IMR-90 (cell line): ENCODE data around the gene CPNE1. TPM values are rescaled to one million over a fixed set of nuclear protein-coding genes. Genes with fewer than 3 reads are reported as not detected.
A peak's percentile ranks its signal among the peaks of the same experiment; 100 is the strongest.

Experiments used
- ATAC-seq: fragments of 200-7000 bp; cut with Tn5 transposase; 2 replicates; pipeline ENCODE4 v1.9.1; 2020; ENCODE audit warnings: low read depth, mild to moderate bottlenecking, moderate library complexity
- BruUV-seq: library from RNA; stranded (reverse); fragments of 400-500 nt; replicated peaks from 2 replicates; lab custom pipeline; 2021; lab: Mats Ljungman, UMichigan
- CTCF ChIA-PET: fragments of 300-600 bp; formaldehyde crosslinking; extraction: SDS; loops from one replicate; lab custom pipeline; 2021; ENCODE audit warnings: antibody characterized with exemption; lab: Yijun Ruan, JAX
- POLR2A ChIA-PET: fragments of 300-600 bp; sonication (Branson Sonifier 250); formaldehyde crosslinking; loops from one replicate; lab custom pipeline; 2022; ENCODE audit warnings: antibody characterized with exemption; ENCODE audit not compliant: unreplicated experiment; lab: Charles Lee
- DNase-seq: peaks from one replicate; pipeline ENCODE4 v3.0.0; 2013
- H2AFZ ChIP-seq: replicated peaks from 2 replicates; pipeline ENCODE3; 2013; ENCODE audit warnings: low read length, mild to moderate bottlenecking; ENCODE audit not compliant: poor library complexity
- H2AK5ac ChIP-seq: 2 replicates; pipeline ENCODE4 v1.6.1; 2013; ENCODE audit warnings: low read depth, low read length, inconsistent platforms
- H2AK9ac ChIP-seq: replicated peaks from 2 replicates; pipeline ENCODE3; 2013; ENCODE audit warnings: mild to moderate bottlenecking, low read depth, low read length, moderate library complexity; ENCODE audit not compliant: poor library complexity
- H2BK120ac ChIP-seq: 2 replicates; pipeline ENCODE4 v1.6.1; 2013; ENCODE audit warnings: low read depth, low read length, inconsistent platforms
- H2BK15ac ChIP-seq: 3 replicates; pipeline ENCODE4 v1.6.1; 2013; ENCODE audit warnings: low read depth, low read length, inconsistent platforms
- H2BK20ac ChIP-seq: 2 replicates; pipeline ENCODE4 v1.6.1; 2013; ENCODE audit warnings: low read depth, mild to moderate bottlenecking, inconsistent platforms, low read length, moderate library complexity
- H2BK5ac ChIP-seq: 2 replicates; pipeline ENCODE4 v1.6.1; 2013; ENCODE audit warnings: mild to moderate bottlenecking, low read depth, low read length, inconsistent platforms; ENCODE audit not compliant: poor library complexity, severe bottlenecking
- H3K14ac ChIP-seq: replicated peaks from 2 replicates; pipeline ENCODE4 v1.6.1; 2013; ENCODE audit warnings: low read depth, low read length, inconsistent platforms
- H3K18ac ChIP-seq: 2 replicates; pipeline ENCODE4 v1.6.1; 2013; ENCODE audit warnings: low read depth, low read length, control low read depth
- H3K23ac ChIP-seq: 2 replicates; pipeline ENCODE4 v1.6.1; 2013; ENCODE audit warnings: low read depth, low read length, inconsistent platforms
- H3K27ac ChIP-seq: 2 replicates; pipeline ENCODE4 v1.5.1; 2013; ENCODE audit warnings: mild to moderate bottlenecking, control low read depth, low read length; ENCODE audit not compliant: insufficient read depth
- H3K27me3 ChIP-seq: 2 replicates; pipeline ENCODE4 v1.6.1; 2013; ENCODE audit warnings: low read length; ENCODE audit not compliant: control insufficient read depth, insufficient read depth
- H3K36me3 ChIP-seq: 2 replicates; pipeline ENCODE4 v1.6.1; 2013; ENCODE audit warnings: low read length, mixed read lengths; ENCODE audit not compliant: control insufficient read depth, insufficient read depth
- H3K4ac ChIP-seq: 2 replicates; pipeline ENCODE4 v1.6.1; 2013; ENCODE audit warnings: low read depth, low read length, inconsistent platforms
- H3K4me1 ChIP-seq: 2 replicates; pipeline ENCODE4 v1.6.1; 2013; ENCODE audit warnings: low read length, mixed read lengths; ENCODE audit not compliant: control insufficient read depth, insufficient read depth
- H3K4me2 ChIP-seq: 2 replicates; pipeline ENCODE4 v1.6.1; 2013; ENCODE audit warnings: low read depth, mild to moderate bottlenecking, control low read depth, low read length, moderate library complexity
- H3K4me3 ChIP-seq: 2 replicates; pipeline ENCODE4 v1.5.1; 2013; ENCODE audit warnings: low read depth, mild to moderate bottlenecking, control low read depth, low read length, moderate library complexity; ENCODE audit not compliant: insufficient read depth
- H3K56ac ChIP-seq: 2 replicates; pipeline ENCODE4 v1.6.1; 2013; ENCODE audit warnings: low read length, inconsistent platforms; ENCODE audit not compliant: insufficient read depth; ENCODE audit errors: extremely low read depth
- H3K79me1 ChIP-seq, 2 experiments: 2 replicates each; pipeline ENCODE4 v1.6.1; 2013; ENCODE audit warnings: low read length in 2 of 2, inconsistent platforms in 1 of 2, low read depth in 1 of 2
- H3K9ac ChIP-seq: 2 replicates; pipeline ENCODE4 v1.6.1; 2013; ENCODE audit warnings: low read depth, low read length, control low read depth
- H3K9me1 ChIP-seq: 2 replicates; pipeline ENCODE4 v1.6.1; 2013; ENCODE audit warnings: low read length, inconsistent platforms; ENCODE audit not compliant: insufficient read depth
- H3K9me3 ChIP-seq: 2 replicates; pipeline ENCODE4 v1.6.1; 2013; ENCODE audit warnings: low read length; ENCODE audit not compliant: control insufficient read depth, insufficient read depth
- H4K20me1 ChIP-seq: 2 replicates; pipeline ENCODE4 v1.6.1; 2013; ENCODE audit warnings: low read length, inconsistent platforms; ENCODE audit not compliant: insufficient read depth
- H4K5ac ChIP-seq: 2 replicates; pipeline ENCODE4 v1.6.1; 2013; ENCODE audit warnings: mild to moderate bottlenecking, low read depth, low read length, control low read depth
- H4K8ac ChIP-seq, 2 experiments: 2 replicates each; pipeline ENCODE4 v1.6.1; 2013; ENCODE audit warnings: low read depth in 2 of 2, low read length in 2 of 2, control low read depth in 1 of 2, inconsistent platforms in 1 of 2
- H4K91ac ChIP-seq: 2 replicates; pipeline ENCODE4 v1.6.1; 2013; ENCODE audit warnings: low read depth, low read length, inconsistent platforms; ENCODE audit not compliant: insufficient read depth
- MAFK ChIP-seq: IDR thresholded peaks from 2 replicates; pipeline ENCODE4 v1.6.1; 2012; ENCODE audit warnings: low read depth, low read length, improper control_type of control experiment
- RFX5 ChIP-seq: IDR thresholded peaks from 2 replicates; pipeline ENCODE4 v1.8.0; 2012; ENCODE audit warnings: low read depth, mild to moderate bottlenecking, low read length, moderate library complexity
- WGBS, 2 experiments: methylation state at CpG; one replicate each; pipeline versions ENCODE4 v1.1.5 to v1.1.7; 2013; ENCODE audit warnings: missing lambda C conversion rate in 2 of 2; ENCODE audit not compliant: insufficient read length in 1 of 2; ENCODE audit errors: extremely low coverage in 2 of 2; 5-methylcytosine and 5-hydroxymethylcytosine counted together
- dilution Hi-C: fragments of 300-500 bp; cut with HindIII; formaldehyde crosslinking; loops from one replicate; pipeline ENCODE4 v1.14.3; 2018; ENCODE audit warnings: low sequenced_read_pairs; ENCODE audit not compliant: unreplicated experiment
- in situ Hi-C: fragments of 300-500 bp; cut with MboI; formaldehyde crosslinking; loops from 3 replicates; pipeline ENCODE4 v1.14.3; 2019; ENCODE audit warnings: low sequenced_read_pairs, inconsistent platforms, mixed read lengths
- intact Hi-C: fragments of 100-400 bp; cut with micrococcal nuclease; formaldehyde crosslinking; loops from 2 replicates; pipeline ENCODE4 v1.10.0; 2022
- polyA plus RNA-seq, 3 experiments: library from polyadenylated mRNA; depleted of rRNA; stranded (reverse); fragments of >200 nt; gene quantifications; 2 replicates each; pipeline ENCODE4 v1.2.3, GENCODE V29; 2012; ENCODE audit warnings: low replicate concordance in 1 of 3
- total RNA-seq: library from RNA; depleted of rRNA; stranded (reverse); fragments of >200 nt; gene quantifications from 2 replicates; pipeline ENCODE4 v1.2.3, GENCODE V29; 2012

CPNE1 gene
- total and polyA plus RNA-seq, 2 of the 4 experiments (the other 2 are of a cell fraction) = 163 to 165 TPM

- dilution Hi-C loops (no loop called here), in situ Hi-C loops (no loop called here), intact Hi-C loops (loop anchor here (10.0 kb wide), 1 partner anchor 183 kb away; no protein-coding TSS in a partner anchor)
- peaks cover 5% of the 10 kb centered on the region for H3K4me1 ChIP-seq
- H3K9me1 ChIP-seq = peaks cover 6% of the 10 kb centered on the region; the same call in 1 of the 2 replicates
- H3K23ac ChIP-seq = no peak overlapping the region
- ChIA-PET CTCF (interaction anchor here (0.6 kb wide), 1 partner anchor 56 kb away, joined by 6 read pairs; no protein-coding TSS in a partner anchor), POLR2A (no interaction called here)
- H4K20me1 ChIP-seq = peaks cover 39% of the 10 kb centered on the region
- TF ChIP-seq MAFK (peak; percentile 83), RFX5 (no peak)
- no peak overlapping the region for H3K18ac ChIP-seq
- peak overlapping the region; percentile 5 for H2BK5ac ChIP-seq
- no peak overlapping the region for H3K56ac ChIP-seq
- no peaks in the 10 kb centered on the region for H3K27me3 ChIP-seq
- no peak overlapping the region for H2AK9ac ChIP-seq
- H2BK20ac ChIP-seq = no peak overlapping the region
- no peak overlapping the region for H4K91ac ChIP-seq
- H3K9ac ChIP-seq = no peak overlapping the region
- no peak overlapping the region for H4K5ac ChIP-seq
- no peak overlapping the region for H3K4me2 ChIP-seq
- H2AFZ ChIP-seq = no peak overlapping the region
- H3K4me3 ChIP-seq = no peak overlapping the region
- ATAC-seq = no peak
- H4K8ac ChIP-seq = no peak overlapping the region
- H3K36me3 ChIP-seq = peaks cover 44% of the 10 kb centered on the region
- H2BK15ac ChIP-seq = no peak overlapping the region
- DNase-seq = peak; percentile 79
- H2BK120ac ChIP-seq = no peak overlapping the region
- no peak overlapping the region for H3K4ac ChIP-seq
- H3K79me1 ChIP-seq = peaks cover 18 to 72% of the 10 kb centered on the region in 2 experiments
- no peak overlapping the region for H3K14ac ChIP-seq
- no peak overlapping the region for H3K27ac ChIP-seq
- H3K9me3 ChIP-seq = no peaks in the 10 kb centered on the region
- BruUV-seq = no TSS peak
- no peak overlapping the region for H2AK5ac ChIP-seq
- WGBS, 2 experiments = 0% methylated on average over 1 of the region's 12 CpGs; no CpG with 5 or more reads in 1 of the 2 experiments
These were observed 37.5 kb upstream of the CPNE1 start for GRCh38 chr20:35702051-35702823.
